GM21367 (cell line): ENCODE measurements around the gene NPSR1.
"Not testable (repeated sequence)": the region's sequence is repeated elsewhere in the genome, so short reads cannot be mapped to it uniquely, and the experiment has no call there.

Source experiments
- ATAC-seq: cut with Tn5 transposase; IDR thresholded peaks from one replicate; pipeline ENCODE4 v1.9.1; 2021; ENCODE audit not compliant: unreplicated experiment

NPSR1 gene, protein sequence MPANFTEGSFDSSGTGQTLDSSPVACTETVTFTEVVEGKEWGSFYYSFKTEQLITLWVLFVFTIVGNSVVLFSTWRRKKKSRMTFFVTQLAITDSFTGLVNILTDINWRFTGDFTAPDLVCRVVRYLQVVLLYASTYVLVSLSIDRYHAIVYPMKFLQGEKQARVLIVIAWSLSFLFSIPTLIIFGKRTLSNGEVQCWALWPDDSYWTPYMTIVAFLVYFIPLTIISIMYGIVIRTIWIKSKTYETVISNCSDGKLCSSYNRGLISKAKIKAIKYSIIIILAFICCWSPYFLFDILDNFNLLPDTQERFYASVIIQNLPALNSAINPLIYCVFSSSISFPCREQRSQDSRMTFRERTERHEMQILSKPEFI

DNA sequence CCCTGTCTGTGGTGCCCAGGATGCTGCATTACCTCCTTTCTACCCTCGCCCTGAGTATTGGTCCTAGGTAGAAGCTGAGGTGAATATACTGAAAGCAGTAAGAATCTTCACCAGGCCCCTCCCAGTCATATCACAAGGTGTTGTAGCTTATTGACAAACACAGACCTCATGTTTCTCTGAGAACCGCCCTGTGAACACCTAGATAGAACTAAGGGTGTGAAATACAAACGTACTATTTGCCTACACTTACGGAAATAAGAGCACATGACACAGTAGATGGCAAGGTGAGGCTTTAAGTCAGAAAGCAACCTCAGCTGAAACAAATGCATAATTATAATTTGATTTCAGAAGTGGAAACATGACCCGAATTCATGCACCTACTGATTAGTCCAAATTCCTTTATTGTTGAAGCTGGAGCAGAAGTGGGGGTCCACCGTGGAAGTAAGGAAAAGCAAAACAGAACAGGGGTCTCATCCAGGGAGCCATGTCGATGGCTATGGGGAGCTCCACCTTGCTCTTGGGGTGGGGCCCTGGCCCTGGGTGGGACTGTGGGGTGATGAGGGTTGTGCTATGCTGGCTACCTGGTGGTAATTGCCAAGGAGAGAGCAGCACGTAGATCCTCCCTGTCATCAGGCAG lies at the start of gene NPSR1:
Gene NPSR1, plus strand, starts transcription at position 587 of the 637 bp plus-strand sequence. CDS start 195 bp downstream, outside the sequence.
- ATAC-seq = no peak

DNA sequence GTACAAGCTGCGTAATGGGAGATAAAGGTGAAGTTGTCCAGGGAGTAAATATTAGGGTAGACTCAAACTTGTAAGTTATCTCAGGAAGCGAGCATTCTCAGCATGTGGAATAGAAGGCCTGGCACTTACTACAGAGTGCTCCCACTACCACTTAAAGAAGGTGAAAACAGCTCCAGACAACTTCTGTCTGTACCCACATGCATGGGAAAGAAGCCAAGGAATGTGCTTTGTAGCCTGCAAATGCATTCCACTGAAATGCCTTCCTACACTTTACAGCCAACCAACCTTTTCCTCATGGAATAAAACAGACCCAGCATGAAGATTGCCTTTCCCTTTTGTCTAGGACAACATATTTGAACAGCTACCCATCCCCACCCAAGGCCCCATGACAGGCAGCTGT lies 45.4 kb upstream of the NPSR1 start:
- ATAC-seq = no peak

DNA sequence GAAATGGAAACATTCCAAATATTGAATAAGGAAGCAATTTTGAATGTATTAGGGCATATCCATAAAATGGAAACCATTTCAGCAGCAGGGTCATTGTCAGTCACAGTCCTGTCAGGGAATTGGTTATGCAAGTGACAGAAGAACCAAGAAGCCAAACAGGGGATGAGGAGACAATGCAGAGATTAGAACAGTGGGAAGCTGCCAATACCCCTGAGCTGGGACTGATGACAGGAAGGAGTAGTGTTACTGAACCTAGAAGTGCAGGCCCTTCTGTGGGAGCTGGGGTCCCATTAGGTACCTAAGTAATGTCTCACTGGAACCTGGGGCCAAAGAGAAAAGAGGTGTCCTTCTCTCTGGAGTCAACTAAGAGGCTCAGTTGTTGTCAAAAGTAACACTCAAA lies 37.6 kb upstream of the NPSR1 start:
- no peak for ATAC-seq

DNA sequence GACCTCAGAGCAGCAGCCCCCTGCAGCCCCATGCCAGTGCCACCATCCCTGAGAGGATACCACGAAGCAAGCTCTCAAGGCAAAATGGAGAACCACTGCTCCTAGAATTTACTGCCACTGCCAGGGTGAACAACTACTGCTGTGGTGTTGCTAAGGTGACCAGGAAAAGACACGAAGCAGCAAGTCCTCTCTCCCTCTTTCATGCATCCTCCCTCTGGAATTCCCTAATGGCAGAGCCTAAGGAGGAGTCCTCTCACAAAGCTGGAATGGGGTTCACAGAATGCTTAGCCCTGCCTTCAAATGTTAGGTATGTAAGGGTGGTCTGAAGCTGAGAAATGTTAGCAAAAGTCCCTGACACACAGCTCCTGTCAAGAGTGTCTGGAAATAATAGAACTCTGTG lies 35.8 kb upstream of the NPSR1 start:
- ATAC-seq = no peak

DNA sequence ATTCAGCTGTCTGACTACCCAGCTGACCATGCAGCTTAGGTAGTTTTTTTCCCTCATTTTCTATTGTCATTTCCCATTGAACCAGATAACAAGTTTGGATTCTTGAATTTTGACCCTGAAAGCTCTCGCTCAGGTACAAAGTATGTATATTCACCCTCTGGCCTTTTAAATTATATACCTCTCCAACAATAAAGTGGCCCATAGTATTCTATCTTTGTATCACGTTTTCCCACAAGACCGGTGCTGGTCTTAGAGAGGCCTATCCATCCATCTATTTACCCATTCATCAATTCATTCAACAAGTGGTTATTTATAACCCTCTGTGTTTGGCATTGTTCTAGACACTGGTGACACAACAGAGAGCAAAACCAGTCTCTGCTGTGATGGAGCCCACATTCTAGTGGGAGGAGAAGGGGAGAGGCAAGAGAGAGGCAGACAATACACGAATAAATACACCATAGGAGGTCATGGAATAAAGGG lies 35.2 kb upstream of the NPSR1 start:
- no peak for ATAC-seq

DNA sequence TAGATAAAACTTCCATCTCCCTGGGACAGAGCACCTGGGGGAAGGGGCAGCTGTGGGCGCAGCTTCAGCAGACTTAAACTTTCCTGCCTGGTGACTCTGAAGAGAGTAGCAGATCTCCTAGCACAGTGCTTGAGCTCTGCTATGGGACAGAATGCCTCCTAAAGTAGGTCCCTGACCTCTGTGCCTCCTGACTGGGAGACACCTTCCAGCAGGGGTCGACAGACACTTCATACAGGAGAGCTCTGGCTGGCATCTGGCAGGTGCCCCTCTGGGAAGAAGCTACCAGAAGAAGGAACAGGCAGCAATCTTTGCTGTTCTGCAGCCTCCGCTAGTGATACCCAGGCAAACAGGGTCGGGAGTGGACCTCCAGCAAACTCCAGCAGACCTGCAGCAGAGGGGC lies 29.4 kb upstream of the NPSR1 start:
- ATAC-seq = not testable (repeated sequence)

DNA sequence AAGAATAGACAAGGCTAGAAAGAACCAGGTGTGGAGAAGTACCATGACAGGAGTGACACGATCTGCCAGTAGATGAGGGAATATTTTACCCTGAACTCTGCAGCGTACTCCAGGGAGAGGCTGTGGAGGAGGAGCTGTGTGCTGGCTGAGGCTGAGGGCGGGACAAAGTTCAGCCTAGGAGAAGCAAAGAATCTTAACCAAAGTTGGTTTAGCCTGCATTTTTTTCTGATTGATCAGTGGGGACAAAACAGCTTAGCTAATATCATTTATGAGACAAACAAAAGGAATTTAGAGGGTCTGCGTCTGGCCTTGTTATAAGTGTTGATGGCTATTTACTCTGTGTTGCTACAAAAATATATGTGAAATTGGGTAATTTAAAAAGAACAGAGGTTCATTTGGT lies 5.2 kb upstream of the NPSR1 start:
- ATAC-seq = no peak

DNA sequence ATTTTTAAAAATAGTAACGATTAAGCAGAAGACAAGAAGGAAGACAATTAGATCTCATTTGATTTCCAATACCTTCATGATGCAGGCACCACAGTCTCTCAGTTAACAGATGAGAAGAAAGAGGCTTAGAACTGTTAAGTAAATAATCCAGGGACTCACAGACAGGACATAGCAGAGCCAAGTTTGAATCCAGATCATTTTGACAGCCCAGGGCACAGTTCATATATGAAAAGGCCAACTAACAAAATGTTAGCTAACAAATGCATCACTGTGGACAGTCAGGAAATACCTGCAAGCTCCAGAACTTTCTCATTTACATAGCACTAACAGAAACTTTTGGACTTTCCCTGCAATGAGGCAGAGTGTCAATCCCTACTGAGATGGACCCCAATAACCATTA lies 4.2 kb upstream of the NPSR1 start:
- no peak for ATAC-seq

DNA sequence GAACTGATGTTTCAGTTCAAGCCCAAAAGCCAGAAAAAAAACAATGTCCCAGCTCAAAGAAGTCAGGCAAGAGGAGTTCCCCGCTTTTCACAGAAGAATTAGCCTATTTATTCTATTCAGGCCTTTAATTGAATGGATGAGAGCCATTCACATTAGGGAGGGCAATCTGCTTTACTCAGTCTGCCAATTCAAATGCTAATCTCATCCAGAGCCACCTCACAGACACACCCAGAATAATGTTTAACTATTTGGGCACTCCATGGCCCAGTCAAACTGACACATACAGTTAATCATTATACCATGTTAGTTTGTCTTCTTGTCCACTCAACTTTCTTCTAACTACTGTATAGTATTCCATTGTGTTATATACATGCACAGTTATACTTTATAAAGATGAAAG lies 2.6 kb upstream of the NPSR1 start:
- no peak for ATAC-seq

DNA sequence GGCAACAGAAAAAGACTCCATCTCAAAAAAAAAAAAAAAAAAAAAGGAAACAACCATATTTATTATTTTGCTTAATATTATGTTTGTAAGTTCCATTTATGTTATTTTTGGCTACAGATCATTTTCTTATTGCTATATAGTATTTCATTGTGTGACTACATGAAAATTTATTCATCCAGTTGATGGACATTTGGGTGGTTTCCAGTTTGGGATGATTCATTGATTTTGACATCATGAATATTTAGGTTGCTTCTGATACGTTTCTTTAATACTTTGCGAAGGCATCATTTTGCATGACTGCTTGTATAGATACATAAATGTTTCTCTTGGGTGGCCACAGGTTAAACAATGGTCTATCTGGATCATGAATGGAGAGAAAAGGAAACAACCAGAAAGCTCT lies 2.0 kb upstream of the NPSR1 start:
- no peak for ATAC-seq

DNA sequence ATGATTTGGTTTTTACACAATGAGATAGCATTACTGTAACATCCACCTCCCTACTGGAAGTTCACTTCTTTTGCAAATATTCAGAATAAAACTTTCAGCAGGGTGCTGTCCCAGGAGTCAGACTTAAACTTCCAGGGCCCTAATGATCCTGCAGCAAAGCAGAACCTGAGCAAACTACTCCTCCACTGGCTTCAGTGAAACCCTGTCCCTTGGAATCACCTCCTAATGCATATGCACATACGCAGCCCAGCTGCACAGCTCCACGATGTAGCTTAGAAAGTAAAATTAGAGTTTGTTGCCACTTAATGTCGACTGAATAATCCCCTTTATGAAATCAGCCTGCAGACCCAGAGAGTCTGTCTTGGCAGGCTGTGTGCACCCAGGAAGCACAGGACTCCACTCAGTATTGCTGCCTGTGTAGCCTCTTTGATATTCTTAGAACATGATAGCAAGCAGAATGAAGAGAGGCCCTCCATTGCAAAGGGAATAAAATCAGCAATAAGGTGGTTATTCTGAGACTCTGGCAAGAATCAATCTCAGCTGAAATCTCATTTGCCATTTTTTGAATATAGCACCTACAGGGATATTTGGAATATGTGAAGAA lies 1.6 kb downstream of the NPSR1 start:
- ATAC-seq = no peak

DNA sequence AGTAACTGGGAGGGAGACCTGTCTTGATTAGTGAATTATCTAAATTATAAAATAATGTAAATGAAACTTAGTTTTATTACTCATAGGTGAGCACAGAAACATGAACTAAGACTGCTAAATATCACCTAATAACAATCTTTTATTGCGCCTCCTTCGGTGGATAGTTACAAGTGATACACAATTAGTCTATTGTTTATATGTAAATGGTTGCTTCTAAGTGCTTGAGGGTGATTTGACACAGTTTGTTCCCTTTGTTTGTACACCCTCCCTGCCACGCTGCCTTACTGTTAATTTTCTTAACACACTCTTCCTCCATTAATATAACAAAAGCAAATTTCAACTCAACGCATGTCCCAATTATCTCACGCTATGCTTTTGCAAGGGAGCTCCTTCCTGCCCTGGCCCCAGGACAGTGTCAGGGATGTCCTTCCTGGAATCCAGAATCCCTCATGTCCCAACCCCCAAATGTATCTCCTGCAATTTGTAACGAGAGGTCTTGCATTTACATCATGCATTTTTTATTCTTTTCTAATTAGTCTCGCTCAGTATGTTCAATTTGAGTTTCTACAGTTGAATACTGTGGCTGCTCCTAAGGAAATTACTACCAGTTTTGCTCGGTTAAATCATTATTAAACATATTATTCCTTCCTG lies 4.2 kb downstream of the NPSR1 start:
- no peak for ATAC-seq

DNA sequence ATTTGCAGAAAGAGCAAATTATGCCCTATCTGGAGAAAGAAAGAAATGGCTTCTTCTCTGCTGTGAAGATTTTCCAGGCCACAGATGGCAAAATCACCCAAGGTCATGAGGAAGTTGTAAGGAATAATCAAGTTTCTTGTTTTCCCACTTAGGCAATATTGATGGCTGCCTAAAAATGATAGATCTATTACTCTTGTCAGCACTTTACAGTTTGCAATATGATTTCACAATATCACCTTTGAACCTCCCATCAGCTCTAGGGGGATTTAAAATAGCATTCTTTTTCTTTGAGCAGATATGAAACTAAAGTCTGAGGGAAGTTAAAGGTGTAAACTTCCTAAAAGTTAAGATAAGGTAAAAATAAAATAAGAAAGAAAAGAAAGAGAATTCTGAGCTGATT lies 6.7 kb downstream of the NPSR1 start:
- no peak for ATAC-seq

DNA sequence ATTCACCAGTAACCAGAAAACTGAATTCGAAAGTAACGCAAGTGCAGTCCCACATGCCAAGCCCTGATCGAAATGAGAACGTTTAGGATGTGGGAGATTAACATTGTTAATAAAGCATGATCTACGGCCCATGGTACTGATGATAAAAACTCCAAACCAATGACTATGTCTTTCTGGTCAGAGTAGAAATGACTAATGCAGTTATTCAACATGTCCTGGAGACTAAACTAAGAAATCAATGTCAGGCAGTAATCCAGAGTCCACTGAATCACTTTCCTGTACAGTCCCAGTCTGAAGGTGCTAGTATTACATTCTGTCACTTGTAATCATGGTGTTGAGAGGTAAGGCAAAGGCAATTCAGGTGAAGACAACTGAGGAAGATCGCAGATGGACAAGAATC lies 14.4 kb downstream of the NPSR1 start:
- ATAC-seq = no peak

DNA sequence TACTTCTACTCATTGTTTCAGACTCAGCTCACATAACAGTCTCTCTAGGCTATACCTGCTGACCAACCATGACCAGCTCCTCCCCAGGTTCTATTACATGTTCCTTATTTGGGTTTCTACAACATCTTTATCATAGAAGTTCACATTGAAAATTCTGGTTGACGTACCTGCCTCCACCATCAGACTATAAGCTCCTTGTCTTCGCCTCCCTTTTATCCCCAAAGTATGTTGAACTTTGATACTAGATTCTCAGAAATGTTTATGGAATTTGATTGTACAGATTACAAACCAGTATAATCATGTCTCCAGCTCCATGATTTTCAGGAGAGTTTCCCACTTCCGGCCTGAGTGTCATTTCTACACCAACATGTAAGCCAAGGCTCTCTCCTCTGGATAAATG lies 15.0 kb downstream of the NPSR1 start:
- no peak for ATAC-seq

DNA sequence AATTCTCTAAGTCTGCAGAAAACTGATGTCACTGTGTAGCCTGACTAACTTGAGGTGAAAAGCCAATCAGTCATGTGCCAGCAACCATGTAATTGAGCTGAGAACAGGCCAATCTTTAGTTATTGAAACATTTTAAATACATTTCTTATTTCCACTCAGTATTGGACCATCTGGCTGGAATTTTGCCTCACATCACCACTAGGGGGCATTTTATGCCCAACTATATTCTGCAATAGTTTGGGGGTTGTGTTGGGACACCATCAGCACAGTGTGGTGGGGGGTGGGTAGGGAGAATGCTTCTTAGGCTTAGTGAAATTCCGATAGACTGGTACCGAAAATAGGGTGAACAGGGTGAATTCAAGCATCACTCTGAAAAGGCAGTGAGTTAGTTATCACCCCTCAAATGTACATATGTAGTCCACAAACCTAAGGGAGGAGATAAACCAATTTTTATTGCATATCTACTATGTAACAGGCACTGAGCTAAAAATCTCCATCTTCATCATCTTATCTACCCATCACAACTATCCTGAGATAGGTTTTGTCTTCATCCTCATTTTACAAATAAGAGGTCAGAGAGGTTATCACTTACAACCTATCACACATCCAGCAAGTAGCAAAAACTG lies 17.8 kb downstream of the NPSR1 start:
- peak; percentile 67 for ATAC-seq

DNA sequence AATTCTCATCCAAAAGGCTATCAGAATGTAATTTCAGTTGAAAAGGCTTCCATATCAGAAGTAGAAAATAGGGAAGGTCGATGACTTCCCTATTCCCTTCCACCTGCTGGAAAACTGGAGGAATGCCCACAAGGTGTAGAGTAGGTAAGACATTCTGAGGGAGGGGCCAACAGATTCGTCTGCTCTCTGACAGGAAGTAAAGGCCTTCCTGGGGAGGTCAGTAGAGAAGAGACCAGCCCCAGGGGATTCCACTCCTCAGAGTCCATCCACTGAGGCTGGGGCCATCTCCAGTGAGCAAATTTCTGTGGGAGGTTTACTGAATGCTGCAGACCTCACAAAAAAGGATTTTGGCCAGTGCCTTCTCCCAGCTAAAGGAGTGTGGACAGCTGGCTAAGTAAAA lies 19.5 kb downstream of the NPSR1 start:
- ATAC-seq = no peak

DNA sequence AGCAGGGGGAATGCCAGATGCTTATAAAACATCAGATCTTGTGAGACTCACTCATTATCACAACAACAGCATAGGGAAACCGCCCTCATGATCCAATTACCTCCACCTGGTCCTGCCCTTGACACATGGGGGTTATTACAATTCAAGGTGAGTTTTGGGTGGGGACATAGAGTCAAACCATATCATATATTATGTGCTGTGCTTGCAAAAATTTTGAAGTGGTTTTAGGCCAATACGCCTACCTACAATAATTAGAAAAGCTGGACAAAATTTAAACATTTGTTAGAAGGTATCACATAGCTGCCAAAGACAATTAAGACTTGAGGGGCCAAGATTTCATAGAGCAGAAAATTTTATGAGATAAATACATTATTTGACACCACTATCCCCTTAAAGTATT lies 29.5 kb downstream of the NPSR1 start:
- no peak for ATAC-seq

DNA sequence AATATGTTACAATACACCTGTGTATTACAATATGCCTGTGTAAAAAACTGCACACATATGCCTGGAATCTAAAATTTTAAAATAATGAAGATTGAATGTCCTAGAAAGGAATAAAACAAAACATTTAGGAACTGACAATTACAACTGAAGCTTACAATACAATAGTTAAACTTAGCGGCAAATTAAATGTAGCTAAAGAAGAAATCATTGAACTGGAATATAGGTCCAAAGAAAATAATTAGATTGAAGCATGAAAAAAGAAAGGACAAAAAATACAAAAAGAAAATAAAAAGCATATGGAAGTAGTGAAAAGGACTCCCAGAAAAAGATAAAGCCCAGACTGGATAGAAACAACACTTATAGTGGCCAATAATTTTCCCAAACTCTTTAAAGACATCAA lies 38.4 kb downstream of the NPSR1 start:
- ATAC-seq = no peak

DNA sequence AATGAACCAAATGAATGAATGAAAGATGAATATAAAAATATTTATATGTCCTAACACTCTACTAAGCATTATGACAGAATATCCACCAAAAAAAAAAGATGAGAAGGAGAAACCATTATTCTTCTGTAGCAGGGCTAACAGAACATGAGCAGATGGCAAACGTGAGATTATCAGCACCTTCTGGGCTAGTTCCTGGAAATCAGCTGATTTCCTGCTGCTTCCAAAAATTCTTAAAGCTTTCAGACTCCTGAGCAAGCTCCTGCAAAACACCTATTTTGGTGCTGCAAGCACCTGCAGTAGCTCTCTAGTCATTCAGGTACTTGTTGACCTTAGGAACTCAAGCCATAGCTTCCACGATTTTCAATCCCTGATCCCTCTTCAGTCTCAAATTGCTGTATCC lies 51.8 kb downstream of the NPSR1 start:
- no peak for ATAC-seq

DNA sequence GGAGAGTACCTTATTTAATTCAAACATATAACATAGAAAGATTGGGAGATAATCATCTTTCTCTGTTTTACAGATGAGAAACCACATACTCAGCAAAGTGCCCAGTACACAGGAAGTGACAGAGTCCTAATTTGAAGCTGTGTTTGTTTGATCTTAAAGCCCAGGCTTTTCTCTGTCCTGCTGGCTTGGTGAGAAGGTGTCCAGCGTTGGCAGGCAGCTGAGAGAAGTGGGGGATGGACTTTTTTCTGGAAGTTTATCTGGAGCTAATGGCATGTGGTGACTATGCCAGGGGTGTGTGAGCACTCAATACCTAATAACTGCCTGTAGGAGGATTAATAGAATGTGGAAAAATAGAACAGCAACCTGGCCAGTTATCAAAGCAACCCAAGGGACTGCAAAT lies 60.8 kb downstream of the NPSR1 start:
- ATAC-seq = no peak
